MCF 10A (cell line): Measurements from ENCODE around the gene SGIP1. TPM values are rescaled to one million over a fixed set of nuclear protein-coding genes. Genes with fewer than 3 reads are reported as not detected.

Source experiments
- BruUV-seq: library from RNA; stranded (reverse); fragments of 400-500 nt; replicated peaks from 2 replicates; lab custom pipeline; 2021; lab: Mats Ljungman, UMichigan
- CTCF ChIA-PET: fragments of 300-600 bp; sonication (Branson Sonifier 250); formaldehyde crosslinking; extraction: SDS; loops from one replicate; lab custom pipeline; 2021; ENCODE audit warnings: antibody characterized with exemption, inconsistent platforms; lab: Yijun Ruan, JAX
- POLR2A ChIA-PET: fragments of 300-600, 350-650 bp; sonication (Branson Sonifier 250); formaldehyde crosslinking; extraction: SDS; loops from one replicate; lab custom pipeline; 2020; ENCODE audit warnings: antibody characterized with exemption, inconsistent platforms; lab: Yijun Ruan, JAX
- DNase-seq: peaks from one replicate; pipeline ENCODE4 v3.0.0-alpha.2; 2018; ENCODE audit not compliant: unreplicated experiment
- H3K27ac Mint-ChIP-seq: one replicate; pipeline ENCODE4 v1.8.0; 2022; ENCODE audit warnings: mild to moderate bottlenecking, low read depth, mixed read lengths; ENCODE audit not compliant: unreplicated experiment
- H3K27me3 Mint-ChIP-seq: one replicate; pipeline ENCODE4 v1.8.0; 2022; ENCODE audit warnings: mixed read lengths; ENCODE audit not compliant: insufficient read depth, unreplicated experiment
- H3K36me3 Mint-ChIP-seq: one replicate; pipeline ENCODE4 v1.8.0; 2022; ENCODE audit warnings: mild to moderate bottlenecking, moderate library complexity, mixed read lengths; ENCODE audit not compliant: insufficient read depth, unreplicated experiment
- H3K4me1 Mint-ChIP-seq: one replicate; pipeline ENCODE4 v1.8.0; 2022; ENCODE audit warnings: mixed read lengths; ENCODE audit not compliant: insufficient read depth, unreplicated experiment
- H3K4me3 Mint-ChIP-seq: one replicate; pipeline ENCODE4 v1.8.0; 2022; ENCODE audit warnings: mild to moderate bottlenecking, moderate library complexity, mixed read lengths; ENCODE audit not compliant: unreplicated experiment
- H3K9me3 Mint-ChIP-seq: one replicate; pipeline ENCODE4 v1.8.0; 2022; ENCODE audit warnings: mixed read lengths; ENCODE audit not compliant: unreplicated experiment
- CTCF ChIP-seq: fragments of 200-600 bp; IDR thresholded peaks from one replicate; pipeline ENCODE4 v1.8.0; 2022; ENCODE audit warnings: antibody characterized with exemption, mild to moderate bottlenecking; ENCODE audit not compliant: unreplicated experiment
- intact Hi-C: fragments of 100-400 bp; cut with micrococcal nuclease; formaldehyde crosslinking; loops from 2 replicates; pipeline ENCODE4 v1.14.1; 2022
- total RNA-seq: library from RNA; stranded (reverse); gene quantifications from 2 replicates; pipeline ENCODE4 v1.2.3, GENCODE V29; 2022

The SGIP1 gene
- total RNA-seq, 1 experiment from 2014 or later = not detected

DNA sequence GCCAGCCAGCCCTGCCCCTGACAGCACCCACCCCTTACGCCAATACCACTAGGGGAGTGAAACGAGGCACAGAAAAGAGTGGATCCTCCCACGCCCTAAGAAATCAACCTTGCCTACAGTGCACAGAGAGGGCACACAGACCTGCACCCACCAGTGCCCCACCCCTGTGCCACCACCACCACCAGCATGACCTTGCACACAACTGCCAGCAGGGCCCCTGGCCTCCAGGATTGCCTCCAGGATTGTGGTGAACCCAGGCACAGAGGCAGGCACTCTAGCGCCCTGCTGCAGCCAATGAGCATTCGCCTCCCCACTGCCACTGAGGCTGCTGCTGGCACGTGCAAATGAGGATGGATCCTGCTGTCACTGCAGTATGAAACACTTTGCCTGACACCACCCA lies 23.5 kb upstream of the SGIP1 start:
- no peak for TF ChIP-seq CTCF
- intact Hi-C loops = no loop called here
- H3K4me1 Mint-ChIP-seq = no peaks in the 10 kb centered on the region
- ChIA-PET POLR2A (no interaction called here), CTCF (no interaction called here)
- no peaks in the 10 kb centered on the region for H3K27me3 Mint-ChIP-seq
- BruUV-seq = no TSS peak
- no peak overlapping the region for H3K27ac Mint-ChIP-seq
- no peaks in the 10 kb centered on the region for H3K36me3 Mint-ChIP-seq
- H3K9me3 Mint-ChIP-seq = peaks cover 12% of the 10 kb centered on the region
- DNase-seq = no peak
- H3K4me3 Mint-ChIP-seq = no peak overlapping the region

- intact Hi-C loops = no loop called here
- DNase-seq = no peak
- POLR2A ChIA-PET = interaction anchor here (0.7 kb wide), 1 partner anchor 1721 kb away, joined by 4 read pairs; no protein-coding TSS in a partner anchor
- Mint-ChIP-seq H3K9me3 (peaks cover 12% of the 10 kb centered on the region), H3K4me1 (no peaks in the 10 kb centered on the region), H3K27ac (no peak overlapping the region), H3K4me3 (no peak overlapping the region), H3K36me3 (no peaks in the 10 kb centered on the region), H3K27me3 (no peaks in the 10 kb centered on the region)
- TF ChIP-seq CTCF = no peak
- CTCF ChIA-PET = interaction anchor here (0.6 kb wide), 1 partner anchor 408 kb away, joined by 4 read pairs; no protein-coding TSS in a partner anchor
- BruUV-seq = no TSS peak
These were observed 22.8 kb upstream of the SGIP1 start for GRCh38 chr1:66511118-66511517.

GRCh38 chr1:66517959-66518358 lies 16.0 kb upstream of the SGIP1 start:
- H3K4me3 Mint-ChIP-seq = no peak overlapping the region

GRCh38 chr1:66518654-66519053 lies 15.3 kb upstream of the SGIP1 start:
- Mint-ChIP-seq H3K4me3 (no peak overlapping the region), H3K36me3 (no peaks in the 10 kb centered on the region), H3K4me1 (peaks cover 13% of the 10 kb centered on the region), H3K27ac (no peak overlapping the region), H3K27me3 (no peaks in the 10 kb centered on the region), H3K9me3 (peaks cover 5% of the 10 kb centered on the region)
- DNase-seq = no peak
- intact Hi-C loops = no loop called here
- POLR2A ChIA-PET = interaction anchor here (0.6 kb wide), 1 partner anchor 1580 kb away, joined by 3 read pairs; no protein-coding TSS in a partner anchor
- BruUV-seq = no TSS peak
- TF ChIP-seq CTCF = no peak
- CTCF ChIA-PET = interaction anchor here (0.6 kb wide), 1 partner anchor 72 kb away, joined by 3 read pairs; no protein-coding TSS in a partner anchor

More at GRCh38 chr1:66517959-66518358, 16.0 kb upstream of the SGIP1 start:
- H3K9me3 Mint-ChIP-seq = peaks cover 12% of the 10 kb centered on the region
- no peaks in the 10 kb centered on the region for H3K36me3 Mint-ChIP-seq
- CTCF ChIA-PET = interaction anchor here (0.6 to 1.0 kb wide), 3 partner anchors 30 to 560 kb away, joined by 3 read pairs; no protein-coding TSS in a partner anchor
- peaks cover 13% of the 10 kb centered on the region for H3K4me1 Mint-ChIP-seq
- no peak overlapping the region for H3K27ac Mint-ChIP-seq
- no peak for DNase-seq
- no peaks in the 10 kb centered on the region for H3K27me3 Mint-ChIP-seq
- no TSS peak for BruUV-seq
- POLR2A ChIA-PET = interaction anchor here (0.6 kb wide), 1 partner anchor 1581 kb away, joined by 3 read pairs; no protein-coding TSS in a partner anchor
- no peak for TF ChIP-seq CTCF
- intact Hi-C loops = no loop called here
